HG02970 (cell line): ENCODE results near the gene SLC25A41.

ENCODE experiments used
- ATAC-seq: cut with Tn5 transposase; IDR thresholded peaks from one replicate; pipeline ENCODE4 v1.9.1; 2021; ENCODE audit warnings: mild to moderate bottlenecking, moderate library complexity, moderate number of reproducible peaks; ENCODE audit not compliant: unreplicated experiment, low FRiP score

Gene SLC25A41

GRCh38 chr19:6378041-6378440 is 55.5 kb downstream of the SLC25A41 start:
- no peak for ATAC-seq

GRCh38 chr19:6376512-6377190 is 56.9 kb downstream of the SLC25A41 start:
- ATAC-seq, result no peak
